Transverse colon (tissue), 3 donors: ENCODE data around the gene DDX56.

Source experiments
- EP300 ChIP-seq: sonication (generic); formaldehyde crosslinking; IDR thresholded peaks from one replicate; pipeline ENCODE4 v1.6.1; 2017; ENCODE audit warnings: antibody characterized with exemption, low read depth
- POLR2A ChIP-seq: fragments of 450-650 bp; IDR thresholded peaks from one replicate; pipeline ENCODE4 v1.6.1; 2016; ENCODE audit warnings: antibody characterized with exemption, mild to moderate bottlenecking, moderate library complexity
- TF ChIP-seq, protein P1 (sequence below), 5 experiments: fragments of 200-600 bp in 3 of 5; fragments of 450-650 bp in 2 of 5; sonication (generic) in 3 of 5; IDR thresholded peaks; 1 replicate in 2 of 5; 2 replicates in 3 of 5; pipeline ENCODE4 v1.5.1; 2016 to 2017; ENCODE audit warnings: antibody characterized with exemption in 5 of 5, inconsistent platforms in 3 of 5, mild to moderate bottlenecking in 2 of 5, moderate library complexity in 1 of 5

DNA sequence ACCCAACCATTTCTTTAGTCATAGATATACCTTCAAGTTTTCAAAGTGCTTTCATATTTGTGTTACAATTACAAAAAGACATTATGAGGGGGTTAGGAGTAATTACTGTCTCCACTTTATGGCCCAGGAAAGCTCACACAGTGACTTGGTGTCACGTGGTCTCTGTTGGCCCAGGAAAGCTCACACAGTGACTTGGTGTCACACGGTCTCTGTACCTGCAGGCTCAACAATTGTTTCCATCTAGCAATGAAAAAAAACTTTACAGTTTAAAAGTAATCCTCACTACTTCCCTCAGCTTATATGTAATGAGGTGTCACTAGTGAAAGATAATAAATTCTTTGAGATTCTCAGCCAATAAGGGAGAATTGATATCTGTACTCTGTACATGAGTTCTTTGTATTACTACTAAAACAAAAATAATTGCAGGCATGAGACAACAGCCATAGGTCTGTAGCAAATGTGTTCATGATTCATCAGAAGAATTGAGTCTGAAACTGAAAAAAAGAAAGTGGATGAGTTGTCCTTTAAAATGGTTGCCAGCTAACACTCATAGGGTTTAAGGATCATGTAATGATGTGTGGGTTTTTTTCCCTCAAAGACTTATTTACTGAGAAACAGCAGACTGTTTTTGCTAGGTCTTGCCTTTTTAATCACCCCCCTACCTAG is 43.6 kb upstream of the DDX56 start:
- TF ChIP-seq, protein P1, sequence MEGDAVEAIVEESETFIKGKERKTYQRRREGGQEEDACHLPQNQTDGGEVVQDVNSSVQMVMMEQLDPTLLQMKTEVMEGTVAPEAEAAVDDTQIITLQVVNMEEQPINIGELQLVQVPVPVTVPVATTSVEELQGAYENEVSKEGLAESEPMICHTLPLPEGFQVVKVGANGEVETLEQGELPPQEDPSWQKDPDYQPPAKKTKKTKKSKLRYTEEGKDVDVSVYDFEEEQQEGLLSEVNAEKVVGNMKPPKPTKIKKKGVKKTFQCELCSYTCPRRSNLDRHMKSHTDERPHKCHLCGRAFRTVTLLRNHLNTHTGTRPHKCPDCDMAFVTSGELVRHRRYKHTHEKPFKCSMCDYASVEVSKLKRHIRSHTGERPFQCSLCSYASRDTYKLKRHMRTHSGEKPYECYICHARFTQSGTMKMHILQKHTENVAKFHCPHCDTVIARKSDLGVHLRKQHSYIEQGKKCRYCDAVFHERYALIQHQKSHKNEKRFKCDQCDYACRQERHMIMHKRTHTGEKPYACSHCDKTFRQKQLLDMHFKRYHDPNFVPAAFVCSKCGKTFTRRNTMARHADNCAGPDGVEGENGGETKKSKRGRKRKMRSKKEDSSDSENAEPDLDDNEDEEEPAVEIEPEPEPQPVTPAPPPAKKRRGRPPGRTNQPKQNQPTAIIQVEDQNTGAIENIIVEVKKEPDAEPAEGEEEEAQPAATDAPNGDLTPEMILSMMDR (IDR thresholded peaks at IDR 0.05), result no peak
- TF ChIP-seq POLR2A (no peak), EP300 (no peak)
